Spleen (tissue), 7 donors: ENCODE data around the gene LCA5L.

Source experiments
- CTCF ChIP-seq, 11 experiments: fragments of 200-600 bp in 7 of 11; fragments of 450-650 bp in 4 of 11; sonication (generic) in 4 of 11; IDR thresholded peaks in 8 of 11; conservative IDR thresholded peaks in 3 of 11; 1 replicate in 7 of 11; 2 replicates in 4 of 11; pipeline versions ENCODE4 v1.4.0 to v1.8.0; 2016 to 2021; ENCODE audit warnings: antibody characterized with exemption in 11 of 11, inconsistent platforms in 4 of 11, mild to moderate bottlenecking in 1 of 11
- POLR2A ChIP-seq, 3 donors: fragments of 450-650 bp; IDR thresholded peaks; one replicate each; pipeline ENCODE4 v1.5.1; 2017; ENCODE audit warnings: antibody characterized with exemption in 3 of 3, mild to moderate bottlenecking in 1 of 3
- donor health status: DM: no; HTN: no; CAD: no; lungs with moderate emphysema.
- donor health status: DM: no; HTN: no; CAD: no.
- donor health status: DM: no; HTN: no; CAD: no.

GRCh38 chr21:39373634-39374033 lies 71.9 kb downstream of the LCA5L start:
- TF ChIP-seq CTCF (IDR thresholded peaks at IDR 0.05 in 8 of 11, conservative IDR thresholded peaks at IDR 0.05 in 3 of 11) (peak in 2 of 11 experiments; percentile 7 to 33), POLR2A (IDR thresholded peaks at IDR 0.05) (no peak)
